Measurements from ENCODE around the gene ANKRD17.
A peak's percentile ranks its signal among the peaks of the same experiment; 100 is the strongest.
"Not testable (repeated sequence)": the region's sequence is repeated elsewhere in the genome, so short reads cannot be mapped to it uniquely, and the experiment has no call there.

The ANKRD17 gene, protein sequence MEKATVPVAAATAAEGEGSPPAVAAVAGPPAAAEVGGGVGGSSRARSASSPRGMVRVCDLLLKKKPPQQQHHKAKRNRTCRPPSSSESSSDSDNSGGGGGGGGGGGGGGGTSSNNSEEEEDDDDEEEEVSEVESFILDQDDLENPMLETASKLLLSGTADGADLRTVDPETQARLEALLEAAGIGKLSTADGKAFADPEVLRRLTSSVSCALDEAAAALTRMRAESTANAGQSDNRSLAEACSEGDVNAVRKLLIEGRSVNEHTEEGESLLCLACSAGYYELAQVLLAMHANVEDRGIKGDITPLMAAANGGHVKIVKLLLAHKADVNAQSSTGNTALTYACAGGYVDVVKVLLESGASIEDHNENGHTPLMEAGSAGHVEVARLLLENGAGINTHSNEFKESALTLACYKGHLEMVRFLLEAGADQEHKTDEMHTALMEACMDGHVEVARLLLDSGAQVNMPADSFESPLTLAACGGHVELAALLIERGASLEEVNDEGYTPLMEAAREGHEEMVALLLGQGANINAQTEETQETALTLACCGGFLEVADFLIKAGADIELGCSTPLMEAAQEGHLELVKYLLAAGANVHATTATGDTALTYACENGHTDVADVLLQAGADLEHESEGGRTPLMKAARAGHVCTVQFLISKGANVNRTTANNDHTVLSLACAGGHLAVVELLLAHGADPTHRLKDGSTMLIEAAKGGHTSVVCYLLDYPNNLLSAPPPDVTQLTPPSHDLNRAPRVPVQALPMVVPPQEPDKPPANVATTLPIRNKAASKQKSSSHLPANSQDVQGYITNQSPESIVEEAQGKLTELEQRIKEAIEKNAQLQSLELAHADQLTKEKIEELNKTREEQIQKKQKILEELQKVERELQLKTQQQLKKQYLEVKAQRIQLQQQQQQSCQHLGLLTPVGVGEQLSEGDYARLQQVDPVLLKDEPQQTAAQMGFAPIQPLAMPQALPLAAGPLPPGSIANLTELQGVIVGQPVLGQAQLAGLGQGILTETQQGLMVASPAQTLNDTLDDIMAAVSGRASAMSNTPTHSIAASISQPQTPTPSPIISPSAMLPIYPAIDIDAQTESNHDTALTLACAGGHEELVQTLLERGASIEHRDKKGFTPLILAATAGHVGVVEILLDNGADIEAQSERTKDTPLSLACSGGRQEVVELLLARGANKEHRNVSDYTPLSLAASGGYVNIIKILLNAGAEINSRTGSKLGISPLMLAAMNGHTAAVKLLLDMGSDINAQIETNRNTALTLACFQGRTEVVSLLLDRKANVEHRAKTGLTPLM (N-terminal part only)

DNA sequence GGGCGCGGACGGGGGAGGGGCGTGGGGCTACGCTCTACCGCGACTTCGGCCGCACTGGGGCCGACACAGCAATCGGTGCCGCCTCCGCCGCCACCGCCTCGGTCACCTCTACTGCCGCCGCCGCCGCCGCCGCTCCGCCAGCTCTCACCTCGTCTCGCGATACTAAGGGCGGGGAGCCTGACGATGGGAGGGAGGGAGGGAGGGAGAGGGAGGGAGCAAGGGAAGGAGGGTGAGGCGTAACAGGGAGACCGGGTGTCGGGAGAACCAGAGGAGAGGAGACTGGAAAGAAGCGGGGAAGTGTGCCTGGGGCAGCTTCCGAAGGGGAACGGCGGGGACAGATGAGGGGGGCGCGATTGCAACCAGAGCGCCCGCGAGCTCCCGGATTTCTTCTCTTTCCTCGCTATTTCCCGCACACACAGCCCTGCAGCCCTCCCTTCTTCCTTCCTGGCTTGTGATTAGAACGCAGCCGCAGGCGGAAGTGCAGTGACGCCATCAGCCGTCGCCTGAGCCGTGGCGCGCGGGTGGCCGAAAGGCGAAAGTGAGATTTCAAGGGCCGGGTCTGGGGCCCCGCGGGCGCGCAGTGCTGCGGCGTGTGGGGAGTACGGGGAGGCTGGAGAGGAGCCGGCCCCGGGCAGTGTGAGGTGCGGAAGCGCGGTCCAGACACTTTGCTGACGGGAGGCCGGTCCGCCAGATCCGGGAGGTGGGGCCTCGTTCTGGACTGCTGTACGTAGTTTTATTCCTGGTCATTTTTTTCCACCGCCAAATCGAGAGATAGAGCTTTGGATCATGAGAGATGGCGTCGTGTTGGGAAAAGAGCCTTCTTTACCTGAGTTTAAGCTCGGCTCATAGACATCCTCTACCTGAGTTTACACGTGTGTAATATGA, at the start of gene ANKRD17:
TSS of gene ANKRD17 (minus strand) at position 113 of the 885 bp plus-strand sequence. CDS start 130 bp downstream, outside the sequence.
- peak; percentile 84 for DNase-seq

- no peak for DNase-seq
Observed at GRCh38 chr4:73308286-73308685, 49.7 kb upstream of the ANKRD17 start.

GRCh38 chr4:73303711-73304110, 45.1 kb upstream of the ANKRD17 start:
- no peak for DNase-seq

GRCh38 chr4:73299548-73300280, 41.1 kb upstream of the ANKRD17 start:
- no peak for DNase-seq

DNA sequence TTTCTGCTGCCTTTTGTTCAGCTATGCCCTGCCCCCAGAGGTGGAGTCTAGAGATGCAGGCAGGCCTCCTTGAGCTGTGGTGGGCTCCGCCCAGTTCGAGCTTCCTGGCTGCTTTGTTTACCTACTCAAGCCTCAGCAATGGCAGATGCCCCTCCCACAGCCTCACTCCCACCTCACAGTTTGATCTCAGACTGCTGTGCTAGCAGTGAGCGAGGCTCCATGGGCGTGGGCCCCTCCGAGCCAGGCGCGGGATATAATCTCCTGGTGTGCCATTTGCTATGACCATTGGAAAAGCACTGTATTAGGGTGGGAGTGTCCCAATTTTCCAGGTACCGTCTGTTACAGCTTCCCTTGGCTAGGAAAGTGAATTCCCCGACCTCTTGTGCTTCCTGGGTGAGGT, 34.1 kb upstream of the ANKRD17 start:
- not testable (repeated sequence) for DNase-seq

GRCh38 chr4:73281982-73282381, 23.4 kb upstream of the ANKRD17 start:
- no peak for DNase-seq

DNA sequence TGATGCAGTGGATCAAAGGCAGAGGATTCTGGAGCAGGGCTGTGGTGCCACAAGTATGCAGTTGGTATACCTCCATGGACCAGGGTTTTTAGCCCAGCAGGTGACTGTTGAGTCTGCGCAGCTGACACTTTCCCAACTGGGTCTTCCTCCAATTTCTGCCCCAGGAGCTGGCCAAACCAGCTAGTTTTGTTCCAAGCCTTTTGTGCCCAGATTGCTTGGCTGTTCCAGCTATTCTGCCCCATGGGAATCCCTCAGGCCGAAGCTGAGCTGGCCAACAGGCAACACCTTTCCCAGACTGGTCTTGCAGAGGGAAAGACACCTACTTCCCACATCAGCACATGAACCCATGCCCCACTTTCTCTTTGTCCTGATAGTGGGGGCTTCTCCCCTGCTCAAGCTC, 22.8 kb upstream of the ANKRD17 start:
- DNase-seq, result no peak

GRCh38 chr4:73277201-73277600, 18.6 kb upstream of the ANKRD17 start:
- DNase-seq, result no peak

- no peak for DNase-seq
Observed at GRCh38 chr4:73275318-73275654, 16.7 kb upstream of the ANKRD17 start.

DNA sequence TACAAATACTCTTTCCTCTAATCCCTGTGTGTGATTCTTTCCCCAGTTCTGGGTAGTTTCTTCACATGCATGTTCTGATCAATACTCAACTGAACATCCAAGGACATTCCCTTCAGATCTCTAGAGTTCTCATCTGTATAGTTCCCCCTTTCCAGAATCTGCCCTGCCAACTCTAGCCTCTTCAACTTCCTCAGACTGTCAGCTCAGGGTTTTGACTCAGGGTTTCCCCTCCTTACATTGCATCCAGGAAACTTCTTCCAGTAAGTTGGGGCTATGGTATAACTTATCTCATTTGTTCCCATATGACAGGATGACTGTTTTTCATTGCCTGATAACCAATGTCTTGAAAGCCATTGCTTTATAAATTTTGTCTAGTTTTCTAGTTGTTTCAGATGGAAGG, 14.2 kb upstream of the ANKRD17 start:
- no peak for DNase-seq

DNA sequence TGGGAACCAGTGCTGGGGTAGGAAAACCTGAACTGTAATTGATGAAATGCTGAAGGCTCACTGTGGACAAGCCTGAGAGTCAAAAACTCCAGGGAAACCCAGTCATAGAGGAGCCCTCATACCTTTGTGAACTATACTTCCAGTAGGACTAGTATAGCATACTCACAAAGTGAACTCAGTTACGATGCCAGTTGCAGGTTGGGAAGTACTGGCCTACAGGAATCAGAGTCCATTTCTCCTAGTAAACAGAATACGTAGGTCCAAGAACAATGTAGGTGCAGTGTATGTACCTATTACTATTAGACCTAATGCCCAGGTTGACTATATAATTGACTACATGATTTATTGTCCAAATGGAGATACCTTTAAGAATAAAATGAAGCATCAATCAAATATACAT, 8.5 kb upstream of the ANKRD17 start:
- DNase-seq, result no peak

DNA sequence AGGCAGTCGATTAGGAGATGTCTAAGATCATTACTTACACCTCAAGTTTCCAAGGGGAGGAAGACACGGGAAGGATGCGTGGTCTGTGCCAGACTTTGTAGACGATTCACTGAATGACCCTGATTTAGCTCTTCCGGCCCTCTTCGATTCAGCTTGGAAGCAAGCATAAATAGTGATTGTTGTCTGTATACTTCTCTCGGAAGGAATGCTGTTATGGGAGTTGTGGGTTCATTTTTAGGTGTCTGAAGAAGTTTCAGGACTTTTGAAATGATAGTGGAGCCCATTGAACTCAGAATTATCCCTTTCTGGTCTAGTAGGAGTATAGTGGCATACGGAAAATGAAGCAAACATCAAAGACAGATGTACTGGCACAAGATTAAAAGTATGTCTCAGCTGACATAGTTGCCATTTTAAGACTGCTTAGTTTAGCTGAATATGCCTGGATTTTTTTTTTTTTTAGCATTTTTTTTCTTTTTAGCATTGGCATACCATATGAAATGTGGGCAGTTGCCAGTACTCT, 1.0 kb upstream of the ANKRD17 start:
- DNase-seq, result no peak

DNA sequence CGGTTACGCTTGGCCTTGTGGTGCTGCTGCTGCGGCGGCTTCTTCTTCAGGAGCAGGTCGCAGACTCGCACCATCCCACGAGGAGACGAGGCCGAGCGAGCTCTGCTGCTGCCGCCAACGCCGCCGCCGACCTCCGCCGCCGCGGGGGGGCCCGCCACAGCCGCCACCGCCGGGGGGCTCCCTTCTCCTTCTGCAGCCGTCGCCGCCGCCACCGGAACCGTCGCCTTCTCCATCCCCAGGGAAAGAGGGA, 237 bp downstream of the ANKRD17 start:
- DNase-seq, result no peak

DNA sequence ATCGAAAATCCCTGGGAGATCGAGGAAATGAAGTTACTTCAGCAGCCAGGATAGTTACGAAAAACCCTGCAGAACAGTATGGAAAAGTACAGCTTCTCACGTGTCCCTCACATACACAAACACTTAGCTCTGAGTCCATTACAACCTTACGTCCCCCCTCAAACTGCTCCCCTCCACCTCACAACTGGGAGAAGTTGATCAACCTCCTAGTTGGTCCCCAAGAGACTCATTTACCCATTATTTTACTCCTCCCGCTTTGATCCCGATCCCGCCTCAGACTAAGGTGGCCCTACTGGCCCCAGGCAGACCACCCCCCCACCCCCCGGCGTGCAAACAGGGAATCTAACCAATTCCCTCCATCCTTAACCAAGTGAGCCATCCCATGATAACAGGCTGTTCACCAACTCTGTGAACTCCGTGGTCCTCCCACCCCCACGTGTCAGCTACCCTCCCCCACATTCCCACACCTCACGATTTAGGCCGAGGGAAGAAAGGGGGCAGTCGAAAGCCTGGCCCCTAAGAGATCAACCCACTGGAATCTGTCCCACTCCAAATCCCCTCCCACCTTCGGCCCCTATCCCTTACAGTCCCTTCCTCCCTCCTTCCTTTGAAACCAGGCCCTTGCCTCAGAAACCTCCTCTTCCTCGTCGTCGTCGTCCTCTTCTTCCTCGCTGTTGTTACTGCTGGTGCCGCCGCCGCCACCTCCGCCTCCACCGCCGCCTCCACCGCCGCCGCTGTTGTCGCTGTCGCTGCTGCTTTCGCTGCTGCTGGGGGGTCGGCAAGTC, 755 bp downstream of the ANKRD17 start:
- no peak for DNase-seq

DNA sequence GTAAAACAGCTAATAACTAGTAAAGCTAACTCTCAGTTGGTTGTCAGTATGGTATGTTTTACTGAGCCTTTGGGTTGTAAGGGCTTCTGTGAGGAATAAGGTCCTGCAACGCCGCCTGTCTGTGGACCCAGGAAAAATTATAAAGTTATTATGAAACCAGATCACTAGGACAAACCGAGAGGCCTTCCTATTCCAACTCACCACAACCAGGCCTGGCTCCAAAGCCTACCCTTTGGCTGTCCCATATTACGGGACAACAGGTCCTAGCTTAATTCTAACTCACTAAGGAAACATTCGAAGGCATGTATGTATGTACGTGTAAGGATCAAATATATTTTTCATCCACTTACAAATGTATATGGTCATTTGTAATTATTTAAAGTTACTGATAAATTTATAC, 1.4 kb downstream of the ANKRD17 start:
- peak; percentile 33 for DNase-seq

DNA sequence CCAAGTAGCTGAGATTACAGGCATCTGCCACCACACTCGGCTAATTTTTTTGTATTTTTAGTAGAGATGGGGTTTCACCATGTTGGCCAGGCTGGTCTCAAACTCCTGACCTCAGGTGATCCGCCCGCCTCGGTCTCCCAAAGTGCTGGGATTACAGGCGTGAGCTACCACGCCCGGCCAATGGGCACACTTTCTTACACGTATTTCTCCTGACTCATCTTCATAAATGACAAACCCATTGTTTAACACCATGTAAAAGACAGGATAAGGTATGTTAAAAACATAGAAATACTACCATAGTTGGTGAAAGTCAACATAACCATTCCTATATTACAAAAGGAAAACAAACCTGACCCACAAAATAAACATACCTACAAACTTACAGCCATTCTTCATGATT, 2.8 kb downstream of the ANKRD17 start:
- not testable (repeated sequence) for DNase-seq

DNA sequence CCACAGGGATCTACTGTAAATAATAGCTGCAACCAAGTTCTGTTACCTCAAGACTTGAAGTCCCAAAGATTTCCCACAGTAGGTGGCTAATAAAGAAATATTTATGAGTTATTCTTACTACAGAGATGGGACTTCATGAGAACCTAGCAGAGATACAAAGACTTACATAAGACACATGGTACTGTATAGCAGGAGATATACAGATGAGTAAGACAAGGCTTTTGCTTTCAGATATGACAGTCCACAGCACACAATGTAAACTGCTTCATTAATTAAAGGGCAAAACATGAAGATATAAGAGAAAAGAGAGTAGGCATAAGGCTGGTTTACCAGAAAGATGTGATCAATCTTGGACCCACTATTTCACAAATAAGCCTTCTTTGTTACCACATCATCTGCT, 6.6 kb downstream of the ANKRD17 start:
- no peak for DNase-seq

- no peak for DNase-seq
Observed at GRCh38 chr4:73251384-73251783, 7.2 kb downstream of the ANKRD17 start.

GRCh38 chr4:73250642-73251041, 8.0 kb downstream of the ANKRD17 start:
- DNase-seq, result no peak

DNA sequence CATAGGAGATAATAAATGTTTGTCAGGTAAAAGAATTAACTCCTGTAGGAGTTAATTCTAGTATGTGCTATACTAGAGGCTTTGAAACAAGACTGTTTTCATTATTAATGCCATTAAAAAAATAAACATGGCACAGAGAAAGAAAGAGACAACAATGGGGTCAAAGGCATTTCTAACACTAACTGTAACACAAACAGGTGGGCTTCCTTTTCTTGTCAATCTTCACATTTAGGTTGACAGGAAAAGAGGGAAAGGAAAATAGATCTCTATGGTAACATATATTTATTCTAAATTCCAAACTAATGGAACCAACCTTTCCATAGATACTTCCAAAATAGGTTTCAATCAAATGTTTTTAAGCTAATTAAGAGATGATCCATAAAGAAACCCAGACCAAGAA, 9.8 kb downstream of the ANKRD17 start:
- DNase-seq, result no peak

DNA sequence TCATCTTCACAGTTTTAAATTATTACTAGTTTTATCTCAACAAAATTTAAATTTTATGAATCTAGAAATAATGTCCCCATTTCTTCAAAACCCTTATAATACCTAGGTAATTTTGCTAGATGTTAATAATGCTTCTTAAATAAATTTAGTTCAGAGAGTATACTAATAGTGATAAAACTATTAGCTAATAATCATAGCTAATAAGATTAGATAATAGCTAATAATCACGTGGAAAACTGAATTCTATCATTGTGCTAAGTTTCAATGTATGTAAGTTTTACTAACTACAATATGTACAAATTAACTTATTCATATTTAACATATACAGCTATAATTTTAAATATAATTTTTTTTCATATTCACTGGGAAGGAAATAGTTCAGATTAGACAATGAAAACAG, 10.2 kb downstream of the ANKRD17 start:
- DNase-seq, result no peak

Data from NCI-H1417 treated with DMSO at 0.1 percent for 48 hours (cell line).